ENCODE results near the gene TANC1. TPM values are rescaled to one million over a fixed set of nuclear protein-coding genes. Genes with fewer than 3 reads are reported as not detected.

Gene TANC1
- total and polyA plus RNA-seq, 12 donors = 17.8 to 90.5 (median 70.0) TPM

DNA sequence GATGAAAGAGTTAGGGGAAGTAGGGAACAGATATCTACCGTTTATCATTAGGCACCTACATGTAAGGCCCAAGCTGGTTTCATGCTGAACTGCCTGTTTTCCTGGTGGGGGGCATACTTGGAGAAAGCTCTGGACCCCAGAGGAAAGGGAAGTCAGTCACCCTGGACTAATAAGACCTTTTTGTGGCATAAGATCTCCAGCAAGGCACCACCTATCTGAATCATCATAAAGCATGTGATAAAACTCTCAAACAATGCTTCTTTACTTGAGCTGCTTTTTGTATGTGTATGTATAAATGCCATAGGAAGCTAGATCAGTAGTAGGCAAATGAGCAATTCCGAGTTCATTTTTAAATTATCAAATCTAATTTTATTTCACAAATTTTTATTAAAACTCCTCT is 104.8 kb downstream of the TANC1 start:
- TF ChIP-seq, protein P1, sequence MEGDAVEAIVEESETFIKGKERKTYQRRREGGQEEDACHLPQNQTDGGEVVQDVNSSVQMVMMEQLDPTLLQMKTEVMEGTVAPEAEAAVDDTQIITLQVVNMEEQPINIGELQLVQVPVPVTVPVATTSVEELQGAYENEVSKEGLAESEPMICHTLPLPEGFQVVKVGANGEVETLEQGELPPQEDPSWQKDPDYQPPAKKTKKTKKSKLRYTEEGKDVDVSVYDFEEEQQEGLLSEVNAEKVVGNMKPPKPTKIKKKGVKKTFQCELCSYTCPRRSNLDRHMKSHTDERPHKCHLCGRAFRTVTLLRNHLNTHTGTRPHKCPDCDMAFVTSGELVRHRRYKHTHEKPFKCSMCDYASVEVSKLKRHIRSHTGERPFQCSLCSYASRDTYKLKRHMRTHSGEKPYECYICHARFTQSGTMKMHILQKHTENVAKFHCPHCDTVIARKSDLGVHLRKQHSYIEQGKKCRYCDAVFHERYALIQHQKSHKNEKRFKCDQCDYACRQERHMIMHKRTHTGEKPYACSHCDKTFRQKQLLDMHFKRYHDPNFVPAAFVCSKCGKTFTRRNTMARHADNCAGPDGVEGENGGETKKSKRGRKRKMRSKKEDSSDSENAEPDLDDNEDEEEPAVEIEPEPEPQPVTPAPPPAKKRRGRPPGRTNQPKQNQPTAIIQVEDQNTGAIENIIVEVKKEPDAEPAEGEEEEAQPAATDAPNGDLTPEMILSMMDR (IDR thresholded peaks at IDR 0.05) = no peak
- 73 to 74% methylated on average over 2 of the region's 2 CpGs for WGBS, 2 donors
- peaks cover 3 to 64% (median 33%) of the 10 kb centered on the region in 9 donors for H3K4me1 ChIP-seq
- peak overlapping the region in 1 of 10 donors; percentile 32 for H3K27ac ChIP-seq
- intact Hi-C loops (cut with DNase I) = loop anchor here in 1 of 10 donors (5.0 kb wide), 1 partner anchor 44 kb away; no protein-coding TSS in a partner anchor
- DNase-seq = no peak
- no peaks in the 10 kb centered on the region for H3K27me3 ChIP-seq
- no peak overlapping the region for H3K4me3 ChIP-seq
- ATAC-seq = no peak
- peaks cover 0 to 4% (median 0%) of the 10 kb centered on the region in 9 donors for H3K36me3 ChIP-seq
- no peaks in the 10 kb centered on the region for H3K9me3 ChIP-seq

DNA sequence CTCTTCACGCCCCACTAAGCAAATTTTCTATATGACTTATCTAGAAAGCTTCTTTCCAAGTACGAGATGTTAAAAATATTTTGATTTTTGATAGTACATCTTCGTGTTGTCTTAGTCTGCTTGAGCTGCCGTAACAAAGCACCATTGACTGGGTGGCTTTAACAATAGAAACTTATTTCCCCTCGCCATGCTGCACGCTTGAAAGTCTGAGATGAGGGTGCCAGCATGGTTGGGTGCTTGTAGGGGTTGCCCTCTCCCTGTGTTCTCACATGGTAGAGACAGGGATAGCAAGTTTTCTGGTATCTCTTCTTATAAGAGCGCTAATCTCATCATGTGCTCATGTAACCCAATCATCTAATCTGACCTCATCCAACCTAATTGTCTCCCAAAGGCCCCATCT is 106.2 kb downstream of the TANC1 start:
- no peak overlapping the region for H3K4me3 ChIP-seq
- no peaks in the 10 kb centered on the region for H3K27me3 ChIP-seq
- peaks cover 0 to 4% (median 0%) of the 10 kb centered on the region in 9 donors for H3K36me3 ChIP-seq
- TF ChIP-seq, protein P1 (IDR thresholded peaks at IDR 0.05) = no peak
- WGBS, 2 donors = 95 to 97% methylated on average over 7 of the region's 7 CpGs
- no peak overlapping the region for H3K27ac ChIP-seq
- intact Hi-C loops (cut with DNase I) = loop anchor here in 1 of 10 donors (5.0 kb wide), 1 partner anchor 43 kb away; no protein-coding TSS in a partner anchor
- peaks cover 3 to 55% (median 29%) of the 10 kb centered on the region in 9 donors for H3K4me1 ChIP-seq
- no peaks in the 10 kb centered on the region for H3K9me3 ChIP-seq
- ATAC-seq (no peak), DNase-seq (no peak)

DNA sequence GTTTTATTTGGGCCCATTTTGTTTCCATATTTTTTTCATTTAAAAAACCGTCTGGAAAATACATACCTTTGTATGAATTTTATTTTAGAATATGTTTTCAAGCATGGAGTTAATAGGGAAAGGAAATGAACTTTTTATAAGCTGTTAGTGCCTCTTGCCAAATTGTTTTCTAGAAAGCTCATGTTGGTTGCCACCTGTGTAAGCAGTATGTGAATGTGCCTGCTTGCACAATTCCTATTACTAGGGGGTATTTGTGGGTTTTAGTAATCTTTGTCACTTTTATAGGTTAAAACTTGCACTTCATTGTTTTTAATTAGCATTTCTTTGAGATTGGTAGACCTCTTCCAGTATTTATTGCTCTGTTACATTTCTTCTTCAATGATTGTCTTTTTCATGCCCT is 107.3 kb downstream of the TANC1 start:
- Histone ChIP-seq H3K27ac (no peak overlapping the region), H3K36me3 (peaks cover 0 to 4% (median 0%) of the 10 kb centered on the region in 9 donors), H3K27me3 (no peaks in the 10 kb centered on the region), H3K4me1 (peaks cover 3 to 56% (median 25%) of the 10 kb centered on the region in 9 donors), H3K9me3 (no peaks in the 10 kb centered on the region), H3K4me3 (no peak overlapping the region)
- WGBS, 2 donors = 54 to 67% methylated on average over 1 of the region's 1 CpG
- intact Hi-C loops (cut with DNase I) = no loop called here
- TF ChIP-seq, protein P1 (IDR thresholded peaks at IDR 0.05) = no peak
- DNase-seq = no peak
- no peak for ATAC-seq

DNA sequence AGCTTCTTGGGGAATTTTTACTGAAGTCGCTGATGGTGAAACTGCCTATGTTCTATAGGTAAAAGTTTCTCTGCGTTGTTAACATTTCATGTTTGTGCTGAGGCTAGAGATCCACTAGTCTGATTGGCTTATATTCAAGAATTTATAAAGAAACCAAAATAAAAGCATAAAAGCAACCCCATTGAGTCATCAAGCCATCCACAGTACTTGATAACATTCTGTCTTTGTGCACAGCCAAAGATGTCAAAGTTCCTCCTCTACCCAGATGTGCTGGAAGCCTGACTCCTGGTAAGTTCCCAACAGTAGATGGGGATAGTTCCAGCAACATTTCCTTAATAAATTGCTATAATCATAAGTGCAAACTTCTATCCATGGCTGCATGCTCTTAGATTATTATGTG is 107.8 kb downstream of the TANC1 start:
- WGBS, 2 donors = 71 to 79% methylated on average over 2 of the region's 2 CpGs
- TF ChIP-seq, protein P1 (IDR thresholded peaks at IDR 0.05) = no peak
- Histone ChIP-seq H3K27ac (no peak overlapping the region), H3K4me3 (no peak overlapping the region), H3K36me3 (peaks cover 0 to 4% (median 0%) of the 10 kb centered on the region in 9 donors), H3K27me3 (no peaks in the 10 kb centered on the region), H3K4me1 (peaks cover 3 to 62% (median 29%) of the 10 kb centered on the region in 9 donors), H3K9me3 (no peaks in the 10 kb centered on the region)
- DNase-seq (no peak), ATAC-seq (peak in 6 of 8 donors; percentile 45 to 80 (median 62))
- intact Hi-C loops (cut with DNase I) = no loop called here
